Activated naive CD4-positive, alpha-beta T cell treated with anti-CD3 and anti-CD28 coated beads for 36 hours (primary cell): ENCODE results near the gene MTUS2. TPM values are rescaled to one million over a fixed set of nuclear protein-coding genes. Genes with fewer than 3 reads are reported as not detected.

Experiments
- CTCF ChIA-PET: fragments of 350-600 bp; sonication (Branson Sonifier 250); formaldehyde crosslinking; loops from one replicate; lab custom pipeline; 2021; ENCODE audit warnings: antibody characterized with exemption; lab: Charles Lee
- DNase-seq: peaks from one replicate; pipeline ENCODE4 v3.0.0-alpha.2; 2020
- H3K27ac Mint-ChIP-seq: one replicate; pipeline ENCODE4 v1.8.0; 2021; ENCODE audit warnings: mild to moderate bottlenecking, mixed read lengths
- H3K27me3 Mint-ChIP-seq: one replicate; pipeline ENCODE4 v1.8.0; 2021; ENCODE audit warnings: low read depth, mixed read lengths
- H3K36me3 Mint-ChIP-seq: one replicate; pipeline ENCODE4 v1.8.0; 2021; ENCODE audit warnings: low read depth, mixed read lengths
- H3K4me1 Mint-ChIP-seq: one replicate; pipeline ENCODE4 v1.8.0; 2021; ENCODE audit warnings: low read depth, mixed read lengths
- H3K4me3 Mint-ChIP-seq: one replicate; pipeline ENCODE4 v1.8.0; 2021; ENCODE audit warnings: mild to moderate bottlenecking, moderate library complexity, mixed read lengths
- H3K9me3 Mint-ChIP-seq: one replicate; pipeline ENCODE4 v1.8.0; 2021; ENCODE audit warnings: mixed read lengths
- intact Hi-C: fragments of 100-400 bp; cut with micrococcal nuclease; formaldehyde crosslinking; loops from one replicate; pipeline ENCODE4 v1.15.1; 2023
- total RNA-seq, 2 experiments: library from RNA; stranded (reverse); gene quantifications; one replicate each; pipeline ENCODE4 v1.2.3, GENCODE V29; 2021

MTUS2 gene
- total RNA-seq, 2 experiments from 2014 or later = not detected

DNA sequence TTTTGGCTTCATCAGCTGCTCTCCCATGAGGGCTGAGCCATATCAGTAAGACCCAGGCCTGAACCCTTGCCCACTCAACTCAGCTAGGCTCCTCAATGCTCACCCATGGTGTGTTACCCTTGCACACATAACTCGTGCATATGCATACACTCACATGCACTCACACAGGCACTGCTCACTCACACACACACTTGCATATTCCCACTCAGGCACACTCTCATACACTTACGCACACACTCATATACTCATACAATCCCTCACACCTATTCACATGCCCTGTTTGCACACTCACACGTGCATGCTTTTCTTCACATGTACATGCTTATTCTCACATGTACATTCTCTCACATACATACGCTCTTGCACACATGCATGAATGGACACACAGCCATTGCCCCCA lies 681.5 kb downstream of the MTUS2 start:
- Mint-ChIP-seq H3K4me3 (no peak overlapping the region), H3K27ac (no peak overlapping the region), H3K9me3 (no peaks in the 10 kb centered on the region), H3K4me1 (peaks cover 3% of the 10 kb centered on the region), H3K36me3 (no peaks in the 10 kb centered on the region), H3K27me3 (peaks cover 18% of the 10 kb centered on the region)
- CTCF ChIA-PET = interaction anchor here (1.2 kb wide), 1 partner anchor 214 kb away, joined by 3 read pairs; no protein-coding TSS in a partner anchor
- intact Hi-C loops = no loop called here
- DNase-seq = no peak

DNA sequence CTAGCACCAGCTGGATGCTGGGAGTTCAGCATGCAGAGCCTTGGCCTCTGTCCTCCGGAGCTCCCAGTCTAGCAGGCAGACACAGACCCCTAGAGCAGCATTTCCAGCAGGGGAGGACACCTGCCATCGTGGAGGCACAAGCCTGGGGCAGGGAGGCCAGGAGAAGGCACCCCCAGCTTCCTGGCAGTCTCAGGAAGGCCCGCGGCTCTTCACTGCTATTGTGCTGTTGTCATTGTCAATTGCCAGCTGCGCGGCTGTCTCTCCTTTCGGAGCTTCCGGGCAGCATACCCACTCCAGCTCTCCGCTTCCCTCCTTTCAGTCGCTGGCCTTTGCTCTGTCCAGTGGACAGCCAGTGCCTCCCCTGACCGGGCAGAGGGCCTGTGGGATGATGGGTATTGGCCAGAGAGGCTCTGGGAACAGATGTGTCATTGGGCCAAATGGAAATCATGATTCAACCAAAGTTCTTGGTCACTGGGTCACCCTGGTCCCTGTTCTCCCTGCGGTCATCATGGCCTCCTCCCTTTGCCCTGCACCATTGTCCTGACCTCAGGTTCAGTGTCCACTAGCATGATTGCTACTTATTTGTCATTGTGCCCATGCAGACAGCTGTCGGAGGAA lies 682.4 kb downstream of the MTUS2 start:
- DNase-seq = no peak
- CTCF ChIA-PET = interaction anchor here (1.2 to 1.3 kb wide), 3 partner anchors 200 to 213 kb away, joined by 3 to 4 read pairs (median 3); no protein-coding TSS in a partner anchor
- Mint-ChIP-seq H3K36me3 (no peaks in the 10 kb centered on the region), H3K9me3 (no peaks in the 10 kb centered on the region), H3K27ac (no peak overlapping the region), H3K27me3 (peaks cover 14% of the 10 kb centered on the region), H3K4me3 (no peak overlapping the region), H3K4me1 (peaks cover 3% of the 10 kb centered on the region)
- intact Hi-C loops = no loop called here

DNA sequence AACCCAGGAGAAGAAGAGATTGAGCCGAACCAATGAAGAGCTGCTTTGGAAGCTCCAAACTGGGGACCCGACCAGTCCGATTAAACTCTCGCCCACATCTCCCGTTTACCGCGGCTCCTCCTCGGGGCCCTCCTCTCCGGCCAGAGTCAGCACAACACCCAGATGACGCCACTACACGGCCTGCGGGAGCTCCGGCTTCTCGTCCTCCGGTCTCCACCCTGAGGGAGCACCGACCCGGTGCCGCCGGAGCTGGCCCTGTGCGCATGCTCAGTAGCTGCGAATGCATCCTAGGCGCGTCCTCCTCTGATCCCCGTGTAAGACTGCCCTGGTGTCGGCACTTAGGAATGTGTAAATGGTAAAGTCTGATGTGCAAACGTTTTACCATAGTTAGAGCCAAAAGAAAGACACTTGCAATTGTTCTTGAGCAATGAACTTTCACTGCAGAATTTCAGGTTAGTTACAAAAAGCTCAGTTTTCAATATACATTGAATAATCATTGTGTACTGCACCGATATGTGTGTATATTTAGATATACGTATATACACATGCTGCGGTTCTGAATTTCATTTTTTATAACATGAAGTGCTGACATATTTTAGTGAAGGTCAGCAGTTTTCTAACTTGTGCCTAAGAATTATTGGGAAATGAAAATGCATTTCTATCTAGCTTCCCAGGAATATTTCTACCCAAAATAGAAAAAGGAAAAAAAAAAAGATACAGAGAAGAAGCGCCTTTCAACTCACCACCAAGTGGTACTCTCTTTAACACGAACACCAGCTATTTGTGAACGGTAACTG lies 683.1 kb downstream of the MTUS2 start:
- intact Hi-C loops = no loop called here
- H3K4me3 Mint-ChIP-seq = no peak overlapping the region
- H3K4me1 Mint-ChIP-seq = peaks cover 3% of the 10 kb centered on the region
- no peak overlapping the region for H3K27ac Mint-ChIP-seq
- H3K36me3 Mint-ChIP-seq = no peaks in the 10 kb centered on the region
- CTCF ChIA-PET = interaction anchor here (0.8 to 1.3 kb wide), 4 partner anchors 103 to 212 kb away, joined by 3 to 4 read pairs (median 3); no protein-coding TSS in a partner anchor
- peaks cover 14% of the 10 kb centered on the region for H3K27me3 Mint-ChIP-seq
- no peak for DNase-seq
- no peaks in the 10 kb centered on the region for H3K9me3 Mint-ChIP-seq

DNA sequence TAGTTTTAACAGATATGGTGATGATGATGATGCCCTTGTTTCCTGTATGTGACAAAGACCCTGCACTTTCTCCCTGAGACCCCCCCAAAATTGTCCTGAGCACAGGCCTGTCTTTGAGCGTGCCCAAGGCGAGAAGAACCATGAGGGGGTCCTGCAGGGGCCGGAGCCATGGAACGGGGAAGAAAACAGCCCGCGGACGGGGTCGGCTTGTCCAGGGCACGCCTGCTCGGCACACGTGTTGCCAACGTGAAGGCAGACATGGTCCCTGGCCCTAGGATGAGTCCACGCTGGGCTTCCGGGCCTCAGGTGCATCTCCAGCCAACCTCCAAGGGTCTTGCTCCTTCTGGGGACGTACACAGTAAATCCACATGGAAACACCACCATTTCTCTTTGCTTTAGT lies 684.6 kb downstream of the MTUS2 start:
- H3K27ac Mint-ChIP-seq = no peak overlapping the region
- H3K27me3 Mint-ChIP-seq = peaks cover 14% of the 10 kb centered on the region
- H3K9me3 Mint-ChIP-seq = no peaks in the 10 kb centered on the region
- no peaks in the 10 kb centered on the region for H3K36me3 Mint-ChIP-seq
- H3K4me3 Mint-ChIP-seq = no peak overlapping the region
- CTCF ChIA-PET = interaction anchor here (0.6 kb wide), 1 partner anchor 610 kb away, joined by 3 read pairs; no protein-coding TSS in a partner anchor
- H3K4me1 Mint-ChIP-seq = peaks cover 3% of the 10 kb centered on the region
- intact Hi-C loops = no loop called here
- DNase-seq = no peak

DNA sequence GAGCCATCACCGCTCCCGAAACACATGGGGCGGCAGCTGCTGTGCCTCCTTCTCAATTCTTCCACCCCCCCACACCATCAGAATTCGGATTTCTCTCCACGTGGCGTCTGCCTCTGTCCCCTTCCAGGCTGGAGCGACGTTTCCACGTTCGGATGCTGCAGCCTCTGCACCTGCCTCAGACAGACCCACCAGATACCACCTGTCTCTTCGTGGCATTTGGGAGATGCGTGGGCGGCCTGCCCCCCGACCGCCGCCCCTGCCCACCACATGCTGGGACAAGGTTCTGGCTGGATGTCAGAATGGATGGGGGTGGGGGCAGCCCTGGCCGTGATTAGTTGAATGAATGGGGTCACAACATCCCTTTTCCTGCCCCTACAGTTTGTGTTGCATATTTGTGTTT lies 685.4 kb downstream of the MTUS2 start:
- no peaks in the 10 kb centered on the region for H3K36me3 Mint-ChIP-seq
- H3K27ac Mint-ChIP-seq = no peak overlapping the region
- H3K27me3 Mint-ChIP-seq = peaks cover 14% of the 10 kb centered on the region
- H3K9me3 Mint-ChIP-seq = no peaks in the 10 kb centered on the region
- CTCF ChIA-PET = interaction anchor here (4.4 kb wide), 1 partner anchor 202 kb away, joined by 69 read pairs; no protein-coding TSS in a partner anchor
- intact Hi-C loops = no loop called here
- peaks cover 3% of the 10 kb centered on the region for H3K4me1 Mint-ChIP-seq
- no peak overlapping the region for H3K4me3 Mint-ChIP-seq
- no peak for DNase-seq

DNA sequence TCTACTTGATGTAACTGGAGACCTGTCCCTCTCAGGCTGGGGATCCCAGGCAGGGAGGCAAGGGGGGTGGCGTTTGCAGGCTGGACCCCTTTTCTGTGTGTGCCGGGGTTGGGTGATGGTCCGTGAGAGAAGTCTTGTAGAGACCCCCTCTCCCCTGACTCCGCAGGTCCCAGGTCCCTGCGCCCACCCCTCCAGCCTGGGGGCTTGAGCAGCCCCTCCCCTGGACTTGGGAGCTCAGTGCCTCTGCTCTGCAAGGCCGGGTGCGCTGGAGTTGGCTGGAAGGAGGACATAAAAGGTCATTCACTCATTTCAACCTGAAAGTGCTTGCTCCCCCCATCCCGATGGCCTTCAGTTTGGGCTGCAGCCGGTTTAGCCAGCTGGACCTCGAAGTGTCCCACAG lies 685.8 kb downstream of the MTUS2 start:
- H3K27me3 Mint-ChIP-seq = peaks cover 14% of the 10 kb centered on the region
- intact Hi-C loops = no loop called here
- H3K36me3 Mint-ChIP-seq = no peaks in the 10 kb centered on the region
- no peak overlapping the region for H3K4me3 Mint-ChIP-seq
- no peak for DNase-seq
- no peaks in the 10 kb centered on the region for H3K9me3 Mint-ChIP-seq
- no peak overlapping the region for H3K27ac Mint-ChIP-seq
- peaks cover 3% of the 10 kb centered on the region for H3K4me1 Mint-ChIP-seq
- CTCF ChIA-PET = interaction anchor here (4.4 kb wide), 1 partner anchor 202 kb away, joined by 69 read pairs; no protein-coding TSS in a partner anchor

DNA sequence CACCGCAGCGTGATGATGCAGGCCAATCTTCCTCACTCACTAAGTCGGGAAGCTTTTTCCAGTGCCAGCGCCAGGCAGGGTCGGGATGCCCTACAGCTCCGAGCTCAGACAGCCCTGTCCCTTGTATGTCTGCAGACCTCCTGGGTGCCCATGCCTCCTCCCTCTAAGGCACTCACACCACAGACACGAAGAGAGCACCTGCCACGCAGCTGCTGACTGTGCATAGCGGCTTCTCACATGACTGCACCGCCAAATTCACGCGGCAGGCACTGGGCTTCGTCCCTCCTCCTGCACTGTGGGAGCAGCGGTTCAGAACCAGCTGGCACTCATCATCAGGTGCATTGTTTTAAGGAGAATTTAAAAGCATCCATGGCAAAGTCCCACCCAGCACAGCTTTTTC lies 687.2 kb downstream of the MTUS2 start:
- Mint-ChIP-seq H3K27me3 (peaks cover 11% of the 10 kb centered on the region), H3K4me1 (peaks cover 3% of the 10 kb centered on the region), H3K9me3 (no peaks in the 10 kb centered on the region), H3K36me3 (peaks cover 8% of the 10 kb centered on the region), H3K27ac (no peak overlapping the region), H3K4me3 (no peak overlapping the region)
- intact Hi-C loops = no loop called here
- CTCF ChIA-PET = interaction anchor here (0.8 to 4.4 kb wide), 14 partner anchors 9 to 417 kb away, joined by 3 to 69 read pairs (median 6); no protein-coding TSS in a partner anchor
- DNase-seq = no peak

DNA sequence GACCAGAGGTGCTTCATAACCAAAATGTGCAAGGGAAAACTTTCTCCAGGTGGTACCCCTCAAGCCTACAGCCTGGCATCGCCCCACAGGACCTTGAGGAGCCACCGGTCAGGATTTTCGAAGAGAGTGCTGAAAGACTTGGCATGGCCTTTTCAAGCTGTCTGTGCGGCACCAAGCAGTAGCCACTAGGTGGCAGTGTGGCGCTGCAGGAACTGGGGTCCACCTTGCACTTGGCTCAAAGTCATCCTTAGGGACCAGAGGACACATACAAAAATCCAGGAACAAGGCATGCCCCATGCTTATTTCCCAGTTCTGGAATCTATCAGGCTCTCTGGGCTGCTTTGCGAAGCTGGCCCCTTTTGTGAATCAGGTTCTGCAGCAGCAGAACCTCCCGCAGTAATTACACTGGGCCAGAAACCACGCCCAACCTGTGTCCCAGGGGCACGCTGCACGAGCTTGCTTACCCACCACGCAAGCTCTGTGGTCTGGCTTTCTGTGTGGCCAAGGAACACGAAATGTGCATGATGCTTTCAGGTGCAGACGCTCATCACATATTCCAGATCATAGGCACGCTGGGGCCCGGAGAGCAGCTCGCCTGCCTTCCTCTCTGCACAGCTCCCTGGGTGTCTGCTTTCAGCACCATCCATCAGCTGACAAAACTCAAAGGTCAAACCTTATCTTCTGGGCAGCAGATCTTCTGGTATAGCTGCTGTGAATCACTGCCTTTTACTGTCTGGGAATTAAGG lies 688.2 kb downstream of the MTUS2 start:
- CTCF ChIA-PET = interaction anchor here (0.6 to 4.4 kb wide), 30 partner anchors 9 to 793 kb away, joined by 3 to 69 read pairs (median 4); no protein-coding TSS in a partner anchor
- Mint-ChIP-seq H3K4me1 (peaks cover 3% of the 10 kb centered on the region), H3K4me3 (no peak overlapping the region), H3K9me3 (no peaks in the 10 kb centered on the region), H3K27ac (peak overlapping the region; percentile 3), H3K36me3 (peaks cover 11% of the 10 kb centered on the region), H3K27me3 (peaks cover 3% of the 10 kb centered on the region)
- intact Hi-C loops = loop anchor here (1.0 kb wide), 4 partner anchors 87 to 605 kb away; partner anchors contain the start of gene SLC7A1
- DNase-seq = peak; percentile 84

DNA sequence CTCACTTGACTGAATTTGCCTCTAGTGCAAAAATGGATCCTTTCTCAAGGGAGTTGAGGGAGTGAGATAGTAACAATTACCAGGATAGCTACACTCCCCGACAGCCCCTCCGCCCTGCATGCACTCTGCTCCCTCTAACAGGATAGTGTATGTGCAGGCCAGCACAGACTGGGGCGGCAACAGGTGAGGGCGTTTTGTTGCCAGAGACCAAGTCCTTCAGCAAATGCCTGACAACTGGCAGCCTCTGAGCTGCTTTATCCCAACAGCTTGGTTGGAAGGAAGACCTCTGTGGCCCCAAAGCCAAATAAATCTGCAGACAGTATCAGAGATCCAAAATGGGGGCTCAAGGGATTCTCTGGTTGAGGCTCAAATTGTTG lies 688.7 kb downstream of the MTUS2 start:
- no peak for DNase-seq
- H3K4me3 Mint-ChIP-seq = no peak overlapping the region
- intact Hi-C loops = loop anchor here (1.0 kb wide), 4 partner anchors 86 to 604 kb away; partner anchors contain the start of gene SLC7A1
- CTCF ChIA-PET = interaction anchor here (0.6 to 4.4 kb wide), 23 partner anchors 8 to 1365 kb away, joined by 3 to 69 read pairs (median 5); no protein-coding TSS in a partner anchor
- H3K36me3 Mint-ChIP-seq = peaks cover 16% of the 10 kb centered on the region
- H3K27ac Mint-ChIP-seq = peak overlapping the region; percentile 46
- H3K27me3 Mint-ChIP-seq = no peaks in the 10 kb centered on the region
- H3K9me3 Mint-ChIP-seq = no peaks in the 10 kb centered on the region
- H3K4me1 Mint-ChIP-seq = peaks cover 1% of the 10 kb centered on the region

DNA sequence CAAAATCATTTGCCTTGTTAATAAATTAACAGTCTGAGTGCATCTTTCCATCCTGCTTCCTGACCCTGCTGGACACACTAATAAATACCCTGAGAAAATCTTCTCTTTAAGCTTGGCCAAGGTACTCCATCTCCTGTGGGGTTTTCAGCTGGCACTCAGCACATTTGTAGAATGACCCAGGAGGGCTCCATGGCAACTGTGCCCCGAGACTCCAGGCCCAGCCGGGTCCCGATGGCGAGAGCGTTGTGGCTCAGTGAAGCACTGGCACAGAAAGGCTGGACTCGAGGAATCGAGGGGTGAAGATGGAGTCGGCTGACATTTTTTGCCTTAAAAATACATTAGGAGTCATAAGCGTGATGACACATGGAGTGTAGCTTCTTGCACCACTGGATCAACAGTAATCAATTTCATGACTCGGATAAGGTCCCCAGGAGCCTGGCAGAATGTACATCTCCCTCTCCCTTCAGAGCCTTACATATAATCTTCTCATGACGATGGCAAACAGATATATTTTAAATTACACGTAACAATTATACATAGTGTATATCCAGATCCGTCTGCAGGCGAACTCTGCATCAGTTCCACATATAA lies 690.0 kb downstream of the MTUS2 start:
- intact Hi-C loops = no loop called here
- Mint-ChIP-seq H3K4me1 (peaks cover 3% of the 10 kb centered on the region), H3K27me3 (no peaks in the 10 kb centered on the region), H3K36me3 (peaks cover 18% of the 10 kb centered on the region), H3K27ac (peak overlapping the region; percentile 36), H3K4me3 (no peak overlapping the region), H3K9me3 (no peaks in the 10 kb centered on the region)
- CTCF ChIA-PET = interaction anchor here (0.6 kb wide), 1 partner anchor 32 kb away, joined by 3 read pairs; no protein-coding TSS in a partner anchor
- DNase-seq = no peak

DNA sequence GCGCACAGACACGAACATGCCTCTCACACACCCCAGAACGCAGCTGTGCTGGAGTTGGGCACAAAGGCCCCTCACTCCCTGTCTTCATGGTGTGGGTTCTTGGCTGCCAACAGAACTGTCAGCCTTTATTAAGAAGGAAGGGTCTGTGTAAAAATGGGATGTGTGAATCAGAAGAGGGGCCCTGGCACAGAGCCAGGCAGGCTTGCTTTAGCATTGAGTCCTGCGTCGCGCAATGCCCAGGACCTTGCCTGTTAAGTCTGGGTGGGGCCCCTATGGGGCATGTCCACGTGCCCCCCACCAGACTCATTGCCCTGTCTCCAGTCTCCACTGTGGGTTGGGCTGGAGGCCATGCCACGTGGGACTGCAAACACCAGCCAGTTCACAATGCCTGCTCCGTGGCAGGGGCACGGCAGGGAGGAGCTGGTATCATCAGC lies 690.5 kb downstream of the MTUS2 start:
- no peak overlapping the region for H3K4me3 Mint-ChIP-seq
- no peak for DNase-seq
- H3K9me3 Mint-ChIP-seq = no peaks in the 10 kb centered on the region
- H3K36me3 Mint-ChIP-seq = peaks cover 18% of the 10 kb centered on the region
- peak overlapping the region; percentile 36 for H3K27ac Mint-ChIP-seq
- CTCF ChIA-PET = no interaction called here
- intact Hi-C loops = no loop called here
- peaks cover 3% of the 10 kb centered on the region for H3K4me1 Mint-ChIP-seq
- no peaks in the 10 kb centered on the region for H3K27me3 Mint-ChIP-seq
